ENCODE results near the gene SNTB2.

Gene SNTB2

GRCh38 chr16:69340095-69340644, 153.2 kb downstream of the SNTB2 start:
- DNase-seq (ENCODE audit: low spot score) = no peak

- DNase-seq (ENCODE audit: low spot score) = no peak
Observed at GRCh38 chr16:69344171-69344570, 157.2 kb downstream of the SNTB2 start.

- DNase-seq (ENCODE audit: low spot score) = no peak
Observed at GRCh38 chr16:69345923-69346322, 159.0 kb downstream of the SNTB2 start.

GRCh38 chr16:69346683-69347082, 159.7 kb downstream of the SNTB2 start:
- DNase-seq (ENCODE audit: low spot score) = no peak

GRCh38 chr16:69348222-69348621, 161.3 kb downstream of the SNTB2 start:
- DNase-seq (ENCODE audit: low spot score) = no peak

GRCh38 chr16:69349536-69349935, 162.6 kb downstream of the SNTB2 start:
- DNase-seq (ENCODE audit: low spot score) = no peak

GRCh38 chr16:69350536-69351133, 163.7 kb downstream of the SNTB2 start:
- no peak for DNase-seq (ENCODE audit: low spot score)

- DNase-seq (ENCODE audit: low spot score) = no peak
Observed at GRCh38 chr16:69351309-69352027, 164.5 kb downstream of the SNTB2 start, which contains the start of gene TMED6. TMED6 (minus strand) TSS chr16:69351786; CDS start chr16:69351753, 33 bp downstream.

All from AG08395 (cell line).